HepG2 (cell line): ENCODE results near the gene TAF13. TPM values are rescaled to one million over a fixed set of nuclear protein-coding genes. Genes with fewer than 3 reads are reported as not detected.

ENCODE experiments used
- ATF7 ChIP-seq, 2 experiments: fragments of 450-650 bp in 1 of 2; sonication (generic) in 1 of 2; formaldehyde crosslinking in 1 of 2; IDR thresholded peaks; 2 replicates each; pipeline versions ENCODE4 v1.4.0 to v1.6.1; 2016 to 2020; ENCODE audit warnings: antibody characterized with exemption in 1 of 2, mild to moderate bottlenecking in 1 of 2, missing genetic modification reagents in 1 of 2
- ATM ChIP-seq: fragments of 450-650 bp; IDR thresholded peaks from 2 replicates; pipeline ENCODE4 v1.7.1; 2017; ENCODE audit warnings: mild to moderate bottlenecking, borderline replicate concordance
- CEBPG ChIP-seq: IDR thresholded peaks from 2 replicates; pipeline ENCODE4 v1.6.1; 2016
- ESRRA ChIP-seq: sonication (generic); formaldehyde crosslinking; IDR thresholded peaks from 2 replicates; pipeline ENCODE4 v1.5.1; 2020; ENCODE audit warnings: mild to moderate bottlenecking, low read depth, missing genetic modification reagents
- HNF4G ChIP-seq, 2 experiments: sonication (generic) in 1 of 2; formaldehyde crosslinking in 1 of 2; IDR thresholded peaks; 2 replicates each; pipeline versions ENCODE4 v1.4.0 to v1.6.1; 2011 to 2020; ENCODE audit warnings: borderline replicate concordance in 2 of 2, low read depth in 2 of 2, mild to moderate bottlenecking in 2 of 2, low read length in 1 of 2, missing genetic modification reagents in 1 of 2, moderate library complexity in 1 of 2
- KAT2B ChIP-seq: fragments of 150-350 bp; IDR thresholded peaks from 2 replicates; pipeline ENCODE4 v1.6.1; 2014; ENCODE audit warnings: low read depth, low read length, borderline replicate concordance
- NCOR1 ChIP-seq: fragments of 200-600 bp; sonication (generic); IDR thresholded peaks from 2 replicates; pipeline ENCODE4 v1.7.0; 2017; ENCODE audit warnings: antibody characterized with exemption, low read length, borderline replicate concordance
- NFIC ChIP-seq: IDR thresholded peaks from 2 replicates; pipeline ENCODE4 v1.6.1; 2012; ENCODE audit warnings: mild to moderate bottlenecking, low read length, inconsistent platforms
- PHF5A ChIP-seq: IDR thresholded peaks from one replicate; pipeline ENCODE4 v1.6.1; 2018; ENCODE audit warnings: low read depth, missing genetic modification reagents; ENCODE audit not compliant: unreplicated experiment
- POLR2AphosphoS5 ChIP-seq: IDR thresholded peaks from 2 replicates; pipeline ENCODE4 v1.6.1; 2012; ENCODE audit warnings: low read depth, low read length
- POLR2G ChIP-seq: fragments of 200-400 bp; formaldehyde crosslinking; IDR thresholded peaks from 2 replicates; pipeline ENCODE4 v1.6.1; 2018; ENCODE audit warnings: mild to moderate bottlenecking, low read depth, low read length, moderate library complexity
- TMF1 ChIP-seq: sonication (generic); formaldehyde crosslinking; IDR thresholded peaks from 2 replicates; pipeline ENCODE4 v1.8.1; 2022; ENCODE audit warnings: low read depth, missing genetic modification reagents
- ZNF17 ChIP-seq: sonication (generic); formaldehyde crosslinking; IDR thresholded peaks from 2 replicates; pipeline ENCODE4 v1.5.0; 2020; ENCODE audit warnings: mild to moderate bottlenecking, missing genetic modification reagents
- ZNF350 ChIP-seq: sonication (generic); formaldehyde crosslinking; IDR thresholded peaks from 2 replicates; pipeline ENCODE4 v1.4.0; 2020; ENCODE audit warnings: mild to moderate bottlenecking, low read depth, missing genetic modification reagents, borderline replicate concordance
- ZNF441 ChIP-seq: sonication (generic); formaldehyde crosslinking; IDR thresholded peaks from 2 replicates; pipeline ENCODE4 v1.7.0; 2021; ENCODE audit warnings: missing genetic modification reagents, borderline replicate concordance
- ZNF468 ChIP-seq: sonication (generic); formaldehyde crosslinking; IDR thresholded peaks from 2 replicates; pipeline ENCODE4 v1.8.0; 2022; ENCODE audit warnings: mild to moderate bottlenecking, moderate library complexity, missing genetic modification reagents
- ZNF556 ChIP-seq: sonication (generic); formaldehyde crosslinking; IDR thresholded peaks from 2 replicates; pipeline ENCODE4 v1.4.0; 2020; ENCODE audit warnings: mild to moderate bottlenecking, missing genetic modification reagents, borderline replicate concordance
- ZNF564 ChIP-seq: sonication (generic); formaldehyde crosslinking; IDR thresholded peaks from 2 replicates; pipeline ENCODE4 v1.8.1; 2023; ENCODE audit warnings: mild to moderate bottlenecking, missing genetic modification reagents
- ZNF652 ChIP-seq: IDR thresholded peaks from 2 replicates; pipeline ENCODE4 v1.6.1; 2016; ENCODE audit warnings: low read depth, borderline replicate concordance
- ZNF775 ChIP-seq: sonication (generic); formaldehyde crosslinking; IDR thresholded peaks from 2 replicates; pipeline ENCODE4 v1.4.0; 2020; ENCODE audit warnings: missing genetic modification reagents, mild to moderate bottlenecking, moderate library complexity, borderline replicate concordance
- ZNF891 ChIP-seq: sonication (generic); formaldehyde crosslinking; IDR thresholded peaks from 2 replicates; pipeline ENCODE4 v1.5.0; 2020; ENCODE audit warnings: mild to moderate bottlenecking, missing genetic modification reagents
- ZSCAN29 ChIP-seq: sonication (generic); formaldehyde crosslinking; conservative IDR thresholded peaks from 2 replicates; pipeline ENCODE4 v1.4.0; 2020; ENCODE audit warnings: mild to moderate bottlenecking, missing genetic modification reagents
- polyA plus RNA-seq, 8 experiments: library from polyadenylated mRNA; depleted of rRNA in 3 of 8; stranded (reverse) in 7 of 8; unstranded in 1 of 8; fragments of >200 nt; fragmentation: Illumina TruSeq in 4 of 8; extraction: Trizol in 4 of 8; gene quantifications; 2 replicates each; pipeline versions ENCODE4 v1.2.1 to v1.2.3, GENCODE V29; 2011 to 2016; ENCODE audit warnings: low read depth in 4 of 8, missing spikeins in 1 of 8, mixed read lengths in 1 of 8; ENCODE audit not compliant: insufficient read depth in 1 of 8
- total RNA-seq, 5 experiments: library from RNA; depleted of rRNA; stranded (reverse); fragments of >200 nt; fragmentation: Illumina TruSeq; extraction: Trizol; gene quantifications; 2 replicates each; pipeline ENCODE4 v1.2.3, GENCODE V29; 2016; ENCODE audit warnings: low read depth in 1 of 5
- TF ChIP-seq, protein P1 (sequence below): sonication (generic); formaldehyde crosslinking; conservative IDR thresholded peaks from 2 replicates; pipeline ENCODE4 v1.4.0; 2020; ENCODE audit warnings: missing genetic modification reagents
- TF ChIP-seq, protein P2 (sequence below): sonication (generic); formaldehyde crosslinking; IDR thresholded peaks from 2 replicates; pipeline ENCODE4 v1.5.0; 2020; ENCODE audit warnings: mild to moderate bottlenecking, missing genetic modification reagents, moderate library complexity
- TF ChIP-seq, protein P3 (sequence below): sonication (generic); formaldehyde crosslinking; IDR thresholded peaks from 2 replicates; pipeline ENCODE4 v1.5.1; 2020; ENCODE audit warnings: missing genetic modification reagents, mild to moderate bottlenecking, borderline replicate concordance

The TAF13 gene
- total and polyA plus RNA-seq, 2 of the 13 experiments (the other 11 are each of a cell fraction or from before 2014, with no cell fraction given): 11.5 to 36.3 TPM

DNA sequence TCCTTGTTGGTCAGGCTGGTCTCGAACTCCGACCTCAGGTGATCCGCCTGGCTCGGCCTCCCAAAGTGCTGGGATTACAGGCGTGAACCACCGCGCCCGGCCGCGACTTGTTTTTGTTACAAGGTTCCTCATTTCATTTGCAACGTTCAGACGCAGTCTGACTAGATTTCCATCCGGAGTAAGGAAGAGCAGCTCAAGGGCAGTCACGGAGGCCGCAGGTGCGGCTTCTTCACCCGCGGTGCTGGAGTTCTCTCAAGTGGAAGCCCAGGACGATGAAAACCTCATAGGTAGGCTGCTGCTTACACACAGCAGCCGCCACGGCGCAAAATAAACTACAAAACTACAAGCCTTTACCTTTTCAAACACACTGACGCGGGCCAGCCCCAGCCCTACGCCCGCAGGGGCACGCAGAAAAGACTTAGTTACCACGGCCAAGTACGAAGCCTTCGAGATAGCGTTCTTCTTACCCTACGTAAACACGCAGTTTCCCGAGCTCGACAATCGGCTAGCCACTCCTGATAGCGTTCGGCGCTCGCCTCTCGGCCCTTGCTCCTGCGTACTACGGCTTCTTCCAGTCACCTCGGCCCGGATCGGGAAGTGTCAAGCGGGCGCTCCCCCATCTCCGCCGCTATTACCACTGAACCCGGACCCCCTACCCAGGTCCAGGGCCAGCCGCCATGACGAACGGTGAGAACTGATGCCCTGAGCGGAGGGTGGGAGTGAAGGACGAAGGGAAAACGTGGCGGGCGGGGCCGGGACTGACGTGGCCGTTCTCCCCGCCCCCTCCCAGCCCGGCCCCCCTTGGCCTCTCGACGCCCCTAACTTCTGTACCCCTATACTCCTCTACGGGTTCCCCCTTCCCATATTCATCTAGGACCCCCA is 14.6 kb upstream of the TAF13 start, which contains the start of gene TMEM167B (continued):
- TF ChIP-seq, protein P1, sequence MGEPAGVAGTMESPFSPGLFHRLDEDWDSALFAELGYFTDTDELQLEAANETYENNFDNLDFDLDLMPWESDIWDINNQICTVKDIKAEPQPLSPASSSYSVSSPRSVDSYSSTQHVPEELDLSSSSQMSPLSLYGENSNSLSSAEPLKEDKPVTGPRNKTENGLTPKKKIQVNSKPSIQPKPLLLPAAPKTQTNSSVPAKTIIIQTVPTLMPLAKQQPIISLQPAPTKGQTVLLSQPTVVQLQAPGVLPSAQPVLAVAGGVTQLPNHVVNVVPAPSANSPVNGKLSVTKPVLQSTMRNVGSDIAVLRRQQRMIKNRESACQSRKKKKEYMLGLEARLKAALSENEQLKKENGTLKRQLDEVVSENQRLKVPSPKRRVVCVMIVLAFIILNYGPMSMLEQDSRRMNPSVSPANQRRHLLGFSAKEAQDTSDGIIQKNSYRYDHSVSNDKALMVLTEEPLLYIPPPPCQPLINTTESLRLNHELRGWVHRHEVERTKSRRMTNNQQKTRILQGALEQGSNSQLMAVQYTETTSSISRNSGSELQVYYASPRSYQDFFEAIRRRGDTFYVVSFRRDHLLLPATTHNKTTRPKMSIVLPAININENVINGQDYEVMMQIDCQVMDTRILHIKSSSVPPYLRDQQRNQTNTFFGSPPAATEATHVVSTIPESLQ (CRISPR knock-in tag): no peak; the same call in 1 of the 2 replicates
- TF ChIP-seq POLR2AphosphoS5: peak; percentile 82
- TF ChIP-seq NCOR1: no peak
- peak; percentile 73; the same call in 1 of the 2 replicates for TF ChIP-seq ESRRA (CRISPR knock-in tag)
- peak; percentile 62; the same call in 1 of the 2 replicates for TF ChIP-seq ZNF350 (CRISPR knock-in tag)
- peak; percentile 83 for TF ChIP-seq POLR2G
- TF ChIP-seq ZNF891 (CRISPR knock-in tag): peak; percentile 84
- TF ChIP-seq PHF5A (CRISPR knock-in tag): no peak
- TF ChIP-seq, protein P2, sequence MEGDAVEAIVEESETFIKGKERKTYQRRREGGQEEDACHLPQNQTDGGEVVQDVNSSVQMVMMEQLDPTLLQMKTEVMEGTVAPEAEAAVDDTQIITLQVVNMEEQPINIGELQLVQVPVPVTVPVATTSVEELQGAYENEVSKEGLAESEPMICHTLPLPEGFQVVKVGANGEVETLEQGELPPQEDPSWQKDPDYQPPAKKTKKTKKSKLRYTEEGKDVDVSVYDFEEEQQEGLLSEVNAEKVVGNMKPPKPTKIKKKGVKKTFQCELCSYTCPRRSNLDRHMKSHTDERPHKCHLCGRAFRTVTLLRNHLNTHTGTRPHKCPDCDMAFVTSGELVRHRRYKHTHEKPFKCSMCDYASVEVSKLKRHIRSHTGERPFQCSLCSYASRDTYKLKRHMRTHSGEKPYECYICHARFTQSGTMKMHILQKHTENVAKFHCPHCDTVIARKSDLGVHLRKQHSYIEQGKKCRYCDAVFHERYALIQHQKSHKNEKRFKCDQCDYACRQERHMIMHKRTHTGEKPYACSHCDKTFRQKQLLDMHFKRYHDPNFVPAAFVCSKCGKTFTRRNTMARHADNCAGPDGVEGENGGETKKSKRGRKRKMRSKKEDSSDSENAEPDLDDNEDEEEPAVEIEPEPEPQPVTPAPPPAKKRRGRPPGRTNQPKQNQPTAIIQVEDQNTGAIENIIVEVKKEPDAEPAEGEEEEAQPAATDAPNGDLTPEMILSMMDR (CRISPR knock-in tag): peak; percentile 27; the same call in 1 of the 2 replicates
- no peak for TF ChIP-seq ZNF17 (CRISPR knock-in tag)
- TF ChIP-seq CEBPG (CRISPR knock-in tag): 0 out of 2 replicates have a peak, but pooled peaks have one; percentile 49
- peak; percentile 82 for TF ChIP-seq ZNF556 (CRISPR knock-in tag)
- peak; percentile 58; the same call in 1 of the 2 replicates for TF ChIP-seq HNF4G (IDR thresholded peaks at IDR 0.05; ENCODE audit: borderline replicate concordance, low read depth, low read length)
- no peak for TF ChIP-seq HNF4G (CRISPR knock-in tag; IDR thresholded peaks at IDR 0.05; ENCODE audit: borderline replicate concordance, low read depth)
- TF ChIP-seq ZNF652 (CRISPR knock-in tag): no peak; the same call in 1 of the 2 replicates
- no peak for TF ChIP-seq ZNF468 (CRISPR knock-in tag)
- no peak for TF ChIP-seq NFIC
- no peak for TF ChIP-seq ATM
- TF ChIP-seq, protein P3, sequence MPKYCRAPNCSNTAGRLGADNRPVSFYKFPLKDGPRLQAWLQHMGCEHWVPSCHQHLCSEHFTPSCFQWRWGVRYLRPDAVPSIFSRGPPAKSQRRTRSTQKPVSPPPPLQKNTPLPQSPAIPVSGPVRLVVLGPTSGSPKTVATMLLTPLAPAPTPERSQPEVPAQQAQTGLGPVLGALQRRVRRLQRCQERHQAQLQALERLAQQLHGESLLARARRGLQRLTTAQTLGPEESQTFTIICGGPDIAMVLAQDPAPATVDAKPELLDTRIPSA (CRISPR knock-in tag): peak; percentile 87
- TF ChIP-seq KAT2B: no peak
- peak; percentile 57; the same call in 1 of the 2 replicates for TF ChIP-seq TMF1
- peak; percentile 87 for TF ChIP-seq ZSCAN29 (CRISPR knock-in tag)
- TF ChIP-seq ZNF564 (CRISPR knock-in tag): no peak
- TF ChIP-seq ATF7 (IDR thresholded peaks at IDR 0.05): no peak
- TF ChIP-seq ATF7 (CRISPR knock-in tag; IDR thresholded peaks at IDR 0.05): peak; percentile 81; the same call in 1 of the 2 replicates
- peak; percentile 61; the same call in 1 of the 2 replicates for TF ChIP-seq ZNF775 (CRISPR knock-in tag)
- peak; percentile 58; the same call in 1 of the 2 replicates for TF ChIP-seq ZNF441 (CRISPR knock-in tag)
